ENCODE results near the gene PNLDC1.

GRCh38 chr6:159860482-159860881 lies 60.4 kb downstream of the PNLDC1 start:
- TF ChIP-seq POLR2A (IDR thresholded peaks at IDR 0.05) (no peak), CTCF (IDR thresholded peaks at IDR 0.05) (no peak), EP300 (IDR thresholded peaks at IDR 0.05) (no peak)

Data from ovary (tissue), 3 donors.